ENCODE data around the gene REEP1. TPM values are rescaled to one million over a fixed set of nuclear protein-coding genes. Genes with fewer than 3 reads are reported as not detected.

Gene REEP1
- total RNA-seq, 1 donor from 2014 or later: 0.62 TPM

DNA sequence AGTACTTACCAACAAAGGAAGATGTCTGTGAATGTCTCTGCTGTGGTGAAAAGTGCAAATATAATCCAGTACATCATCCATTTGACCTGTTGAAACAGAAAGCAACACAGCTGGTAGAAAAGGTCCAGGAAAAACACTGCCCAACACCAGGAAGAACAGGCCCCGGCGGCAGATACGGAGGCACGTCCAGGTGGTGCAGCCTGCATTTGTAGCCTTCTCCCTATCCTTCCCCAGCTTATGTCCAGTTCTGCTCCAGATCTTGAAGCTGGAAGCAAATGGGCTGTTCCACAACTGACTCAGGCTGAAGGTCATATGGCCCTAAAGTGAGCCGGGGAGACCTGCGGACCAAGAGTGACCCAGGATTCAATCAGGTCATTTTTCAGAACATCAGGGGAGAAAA is 73.5 kb downstream of the REEP1 start:
- Mint-ChIP-seq H3K27ac (ENCODE audit: unreplicated experiment) (no peak overlapping the region), H3K9me3 (ENCODE audit: unreplicated experiment) (no peaks in the 10 kb centered on the region), H3K36me3 (ENCODE audit: low read depth, unreplicated experiment) (no peaks in the 10 kb centered on the region), H3K4me1 (ENCODE audit: unreplicated experiment) (peaks cover 8% of the 10 kb centered on the region), H3K4me3 (ENCODE audit: unreplicated experiment) (no peak overlapping the region), H3K27me3 (ENCODE audit: unreplicated experiment) (peaks cover 1% of the 10 kb centered on the region)
- no peak for DNase-seq (ENCODE audit: low spot score)
- TF ChIP-seq, protein P1, sequence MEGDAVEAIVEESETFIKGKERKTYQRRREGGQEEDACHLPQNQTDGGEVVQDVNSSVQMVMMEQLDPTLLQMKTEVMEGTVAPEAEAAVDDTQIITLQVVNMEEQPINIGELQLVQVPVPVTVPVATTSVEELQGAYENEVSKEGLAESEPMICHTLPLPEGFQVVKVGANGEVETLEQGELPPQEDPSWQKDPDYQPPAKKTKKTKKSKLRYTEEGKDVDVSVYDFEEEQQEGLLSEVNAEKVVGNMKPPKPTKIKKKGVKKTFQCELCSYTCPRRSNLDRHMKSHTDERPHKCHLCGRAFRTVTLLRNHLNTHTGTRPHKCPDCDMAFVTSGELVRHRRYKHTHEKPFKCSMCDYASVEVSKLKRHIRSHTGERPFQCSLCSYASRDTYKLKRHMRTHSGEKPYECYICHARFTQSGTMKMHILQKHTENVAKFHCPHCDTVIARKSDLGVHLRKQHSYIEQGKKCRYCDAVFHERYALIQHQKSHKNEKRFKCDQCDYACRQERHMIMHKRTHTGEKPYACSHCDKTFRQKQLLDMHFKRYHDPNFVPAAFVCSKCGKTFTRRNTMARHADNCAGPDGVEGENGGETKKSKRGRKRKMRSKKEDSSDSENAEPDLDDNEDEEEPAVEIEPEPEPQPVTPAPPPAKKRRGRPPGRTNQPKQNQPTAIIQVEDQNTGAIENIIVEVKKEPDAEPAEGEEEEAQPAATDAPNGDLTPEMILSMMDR (IDR thresholded peaks at IDR 0.05; ENCODE audit: unreplicated experiment): no peak

DNA sequence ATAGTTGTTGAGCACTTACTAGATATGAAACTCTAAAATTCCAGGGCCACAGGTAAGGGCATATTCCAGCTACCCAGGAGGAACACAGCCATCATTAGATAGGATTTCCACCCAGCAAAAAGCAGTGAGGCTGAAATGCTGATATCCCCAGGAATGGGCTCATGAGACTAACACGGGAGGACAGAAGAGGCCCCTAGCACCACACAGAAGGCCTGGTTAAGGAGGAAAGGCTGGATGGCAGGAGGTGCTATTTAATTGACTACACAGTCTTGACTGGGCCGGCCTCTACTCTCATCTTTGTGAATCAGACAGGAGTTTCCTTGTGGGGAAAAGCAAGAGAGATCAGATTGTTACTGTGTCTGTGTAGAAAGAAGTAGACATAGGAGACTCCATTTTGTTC is 76.4 kb downstream of the REEP1 start:
- TF ChIP-seq, protein P1 (IDR thresholded peaks at IDR 0.05; ENCODE audit: unreplicated experiment): no peak
- no peak for DNase-seq (ENCODE audit: low spot score)
- H3K9me3 Mint-ChIP-seq (ENCODE audit: unreplicated experiment): no peaks in the 10 kb centered on the region
- H3K4me1 Mint-ChIP-seq (ENCODE audit: unreplicated experiment): peaks cover 12% of the 10 kb centered on the region
- no peak overlapping the region for H3K27ac Mint-ChIP-seq (ENCODE audit: unreplicated experiment)
- H3K36me3 Mint-ChIP-seq (ENCODE audit: low read depth, unreplicated experiment): no peaks in the 10 kb centered on the region
- H3K4me3 Mint-ChIP-seq (ENCODE audit: unreplicated experiment): no peak overlapping the region
- peaks cover 3% of the 10 kb centered on the region for H3K27me3 Mint-ChIP-seq (ENCODE audit: unreplicated experiment)

GRCh38 chr2:86258106-86258505 is 79.3 kb downstream of the REEP1 start:
- TF ChIP-seq, protein P1 (IDR thresholded peaks at IDR 0.05; ENCODE audit: unreplicated experiment): no peak
- Mint-ChIP-seq H3K4me3 (ENCODE audit: unreplicated experiment) (no peak overlapping the region), H3K27me3 (ENCODE audit: unreplicated experiment) (peaks cover 3% of the 10 kb centered on the region), H3K36me3 (ENCODE audit: low read depth, unreplicated experiment) (no peaks in the 10 kb centered on the region), H3K4me1 (ENCODE audit: unreplicated experiment) (peaks cover 18% of the 10 kb centered on the region), H3K9me3 (ENCODE audit: unreplicated experiment) (no peaks in the 10 kb centered on the region), H3K27ac (ENCODE audit: unreplicated experiment) (no peak overlapping the region)
- DNase-seq (ENCODE audit: low spot score): no peak

DNA sequence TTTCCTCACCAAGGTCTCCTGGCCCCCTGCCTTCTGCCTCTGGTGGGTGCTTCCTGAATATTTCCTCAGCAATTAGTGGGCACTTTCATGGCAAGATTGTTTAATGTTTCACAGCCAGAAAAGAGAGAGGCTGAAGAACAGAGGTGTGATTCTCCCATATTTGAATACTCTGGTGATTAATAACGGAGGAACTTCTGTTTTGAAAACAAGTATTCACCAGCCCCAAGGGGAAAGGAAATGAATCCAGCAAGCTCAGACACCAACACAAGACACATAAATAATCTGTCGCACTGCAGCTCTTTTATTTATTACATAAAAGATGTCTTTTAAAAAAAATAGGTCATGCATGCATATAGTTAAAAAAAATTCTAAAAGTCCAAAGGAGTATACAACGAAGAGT is 80.4 kb downstream of the REEP1 start:
- H3K27ac Mint-ChIP-seq (ENCODE audit: unreplicated experiment): no peak overlapping the region
- peaks cover 3% of the 10 kb centered on the region for H3K27me3 Mint-ChIP-seq (ENCODE audit: unreplicated experiment)
- no peak overlapping the region for H3K4me3 Mint-ChIP-seq (ENCODE audit: unreplicated experiment)
- TF ChIP-seq, protein P1 (IDR thresholded peaks at IDR 0.05; ENCODE audit: unreplicated experiment): no peak
- H3K9me3 Mint-ChIP-seq (ENCODE audit: unreplicated experiment): no peaks in the 10 kb centered on the region
- no peaks in the 10 kb centered on the region for H3K36me3 Mint-ChIP-seq (ENCODE audit: low read depth, unreplicated experiment)
- H3K4me1 Mint-ChIP-seq (ENCODE audit: unreplicated experiment): peaks cover 22% of the 10 kb centered on the region
- no peak for DNase-seq (ENCODE audit: low spot score)

GRCh38 chr2:86256300-86256699 is 81.1 kb downstream of the REEP1 start:
- no peaks in the 10 kb centered on the region for H3K9me3 Mint-ChIP-seq (ENCODE audit: unreplicated experiment)
- no peak overlapping the region for H3K4me3 Mint-ChIP-seq (ENCODE audit: unreplicated experiment)
- no peak for DNase-seq (ENCODE audit: low spot score)
- H3K36me3 Mint-ChIP-seq (ENCODE audit: low read depth, unreplicated experiment): no peaks in the 10 kb centered on the region
- H3K4me1 Mint-ChIP-seq (ENCODE audit: unreplicated experiment): peaks cover 27% of the 10 kb centered on the region
- peaks cover 3% of the 10 kb centered on the region for H3K27me3 Mint-ChIP-seq (ENCODE audit: unreplicated experiment)
- TF ChIP-seq, protein P1 (IDR thresholded peaks at IDR 0.05; ENCODE audit: unreplicated experiment): no peak
- H3K27ac Mint-ChIP-seq (ENCODE audit: unreplicated experiment): no peak overlapping the region

Data from endothelial cell (in vitro differentiated cells).